Mesothelial cell of epicardium (in vitro differentiated cells): ENCODE results near the gene CTNNBL1. TPM values are rescaled to one million over a fixed set of nuclear protein-coding genes. Genes with fewer than 3 reads are reported as not detected.
"Not testable (repeated sequence)": the region's sequence is repeated elsewhere in the genome, so short reads cannot be mapped to it uniquely, and the experiment has no call there.

Source experiments
- DNase-seq, 2 experiments: peaks; one replicate each; pipeline ENCODE4 v3.0.0; 2021; ENCODE audit warnings: low spot score in 2 of 2; ENCODE audit not compliant: unreplicated experiment in 2 of 2
- H3K27ac Mint-ChIP-seq: 2 replicates; pipeline ENCODE4 v1.8.0; 2021; ENCODE audit warnings: mixed read lengths
- H3K27me3 Mint-ChIP-seq: 2 replicates; pipeline ENCODE4 v1.8.0; 2021; ENCODE audit warnings: low read depth, mixed read lengths
- H3K36me3 Mint-ChIP-seq: 2 replicates; pipeline ENCODE4 v1.8.0; 2021; ENCODE audit warnings: mixed read lengths
- H3K4me1 Mint-ChIP-seq: 2 replicates; pipeline ENCODE4 v1.8.0; 2021; ENCODE audit warnings: mixed read lengths
- H3K4me3 Mint-ChIP-seq: 2 replicates; pipeline ENCODE4 v1.8.0; 2021; ENCODE audit warnings: mild to moderate bottlenecking, moderate library complexity, mixed read lengths
- H3K9me3 Mint-ChIP-seq: 2 replicates; pipeline ENCODE4 v1.8.0; 2021; ENCODE audit warnings: mixed read lengths
- CTCF ChIP-seq: fragments of 200-600 bp; sonication (generic); IDR thresholded peaks from one replicate; pipeline ENCODE4 v1.5.0; 2021; ENCODE audit warnings: antibody characterized with exemption; ENCODE audit not compliant: unreplicated experiment
- total RNA-seq: library from RNA; stranded (reverse); gene quantifications from 3 replicates; pipeline ENCODE4 v1.2.1, GENCODE V29; 2021

The CTNNBL1 gene
- total RNA-seq, 1 donor from 2014 or later, result 59.0 TPM

- no peak overlapping the region for H3K27ac Mint-ChIP-seq
- H3K9me3 Mint-ChIP-seq, result no peaks in the 10 kb centered on the region
- peaks cover 25% of the 10 kb centered on the region for H3K36me3 Mint-ChIP-seq
- no peak for TF ChIP-seq CTCF
- H3K27me3 Mint-ChIP-seq, result no peaks in the 10 kb centered on the region
- DNase-seq, result no peak
- no peak overlapping the region for H3K4me3 Mint-ChIP-seq
- peaks cover 13% of the 10 kb centered on the region for H3K4me1 Mint-ChIP-seq
Measured at GRCh38 chr20:37852666-37853065, 158.8 kb downstream of the CTNNBL1 start.

GRCh38 chr20:37853823-37854375 is 160.1 kb downstream of the CTNNBL1 start:
- Mint-ChIP-seq H3K4me1 (peaks cover 13% of the 10 kb centered on the region), H3K27me3 (no peaks in the 10 kb centered on the region), H3K36me3 (peaks cover 29% of the 10 kb centered on the region), H3K27ac (no peak overlapping the region), H3K9me3 (no peaks in the 10 kb centered on the region), H3K4me3 (no peak overlapping the region)
- no peak for TF ChIP-seq CTCF
- DNase-seq, result no peak

- H3K36me3 Mint-ChIP-seq, result peaks cover 44% of the 10 kb centered on the region
- H3K4me3 Mint-ChIP-seq, H3K27ac Mint-ChIP-seq, H3K9me3 Mint-ChIP-seq, H3K4me1 Mint-ChIP-seq, H3K27me3 Mint-ChIP-seq, DNase-seq: not testable (repeated sequence)
Measured at GRCh38 chr20:37856034-37856433, 162.2 kb downstream of the CTNNBL1 start.

- Mint-ChIP-seq H3K36me3 (peaks cover 48% of the 10 kb centered on the region), H3K4me1 (peaks cover 4% of the 10 kb centered on the region), H3K4me3 (no peak overlapping the region), H3K9me3 (peaks cover 5% of the 10 kb centered on the region), H3K27ac (no peak overlapping the region), H3K27me3 (no peaks in the 10 kb centered on the region)
- no peak for DNase-seq
- no peak for TF ChIP-seq CTCF
Measured at GRCh38 chr20:37856932-37857660, 163.3 kb downstream of the CTNNBL1 start.

- peaks cover 5% of the 10 kb centered on the region for H3K9me3 Mint-ChIP-seq
- TF ChIP-seq CTCF, result no peak
- H3K27ac Mint-ChIP-seq, result no peak overlapping the region
- no peak overlapping the region for H3K4me3 Mint-ChIP-seq
- DNase-seq, result no peak
- no peaks in the 10 kb centered on the region for H3K27me3 Mint-ChIP-seq
- peaks cover 14% of the 10 kb centered on the region for H3K4me1 Mint-ChIP-seq
- H3K36me3 Mint-ChIP-seq, result peaks cover 49% of the 10 kb centered on the region
Measured at GRCh38 chr20:37859406-37860171, 165.8 kb downstream of the CTNNBL1 start.

GRCh38 chr20:37863289-37863688 is 169.5 kb downstream of the CTNNBL1 start:
- no peak for DNase-seq
- H3K4me1 Mint-ChIP-seq, result peaks cover 31% of the 10 kb centered on the region
- no peak for TF ChIP-seq CTCF
- H3K4me3 Mint-ChIP-seq, result no peak overlapping the region
- no peak overlapping the region for H3K27ac Mint-ChIP-seq
- H3K9me3 Mint-ChIP-seq, result peaks cover 5% of the 10 kb centered on the region
- H3K27me3 Mint-ChIP-seq, result no peaks in the 10 kb centered on the region
- H3K36me3 Mint-ChIP-seq, result peaks cover 31% of the 10 kb centered on the region
